ENCODE results near the gene PHC3. TPM values are rescaled to one million over a fixed set of nuclear protein-coding genes. Genes with fewer than 3 reads are reported as not detected.

Gene PHC3
- total RNA-seq, 1 donor = 36.9 TPM

GRCh38 chr3:170154569-170155143 is 26.9 kb downstream of the PHC3 start:
- no peak overlapping the region for H2AFZ ChIP-seq (ENCODE audit: low read length)
- no peak for TF ChIP-seq CTCF (IDR thresholded peaks at IDR 0.05; ENCODE audit: extremely low read depth, low read depth, low read length)
- peak overlapping the region; percentile 20 for H3K4me2 ChIP-seq (ENCODE audit: insufficient read depth, low read length)
- DNase-seq (ENCODE audit: insufficient read length, low spot score, missing footprints) = peak; percentile 66
- peaks cover 79% of the 10 kb centered on the region for H3K79me2 ChIP-seq (ENCODE audit: insufficient read depth, low read length)
- H3K4me1 ChIP-seq (ENCODE audit: insufficient read depth, low read length) = peaks cover 19% of the 10 kb centered on the region
- peaks cover 19% of the 10 kb centered on the region for H4K20me1 ChIP-seq (ENCODE audit: insufficient read depth, low read length)
- H3K9me3 ChIP-seq (ENCODE audit: low read depth, low read length) = no peaks in the 10 kb centered on the region
- peak overlapping the region; percentile 14 for H3K27ac ChIP-seq (ENCODE audit: low read depth, low read length)
- H3K4me3 ChIP-seq (ENCODE audit: insufficient read depth, low read length) = no peak overlapping the region
- H3K27me3 ChIP-seq (ENCODE audit: insufficient read depth, low read length) = no peaks in the 10 kb centered on the region
- H3K36me3 ChIP-seq (ENCODE audit: insufficient read depth, low read length) = peaks cover 18% of the 10 kb centered on the region

- peaks cover 19% of the 10 kb centered on the region for H4K20me1 ChIP-seq (ENCODE audit: insufficient read depth, low read length)
- H3K27ac ChIP-seq (ENCODE audit: low read depth, low read length) = no peak overlapping the region
- no peak for TF ChIP-seq CTCF (IDR thresholded peaks at IDR 0.05; ENCODE audit: extremely low read depth, low read depth, low read length)
- no peaks in the 10 kb centered on the region for H3K9me3 ChIP-seq (ENCODE audit: low read depth, low read length)
- H3K4me3 ChIP-seq (ENCODE audit: insufficient read depth, low read length) = no peak overlapping the region
- H3K4me1 ChIP-seq (ENCODE audit: insufficient read depth, low read length) = peaks cover 19% of the 10 kb centered on the region
- no peaks in the 10 kb centered on the region for H3K27me3 ChIP-seq (ENCODE audit: insufficient read depth, low read length)
- H2AFZ ChIP-seq (ENCODE audit: low read length) = no peak overlapping the region
- peaks cover 20% of the 10 kb centered on the region for H3K36me3 ChIP-seq (ENCODE audit: insufficient read depth, low read length)
- DNase-seq (ENCODE audit: insufficient read length, low spot score, missing footprints) = peak; percentile 32
- H3K79me2 ChIP-seq (ENCODE audit: insufficient read depth, low read length) = peaks cover 79% of the 10 kb centered on the region
- H3K4me2 ChIP-seq (ENCODE audit: insufficient read depth, low read length) = peak overlapping the region; percentile 20
Measured at GRCh38 chr3:170154084-170154483, 27.4 kb downstream of the PHC3 start.

GRCh38 chr3:170151536-170151935 is 30.0 kb downstream of the PHC3 start:
- peaks cover 71% of the 10 kb centered on the region for H3K79me2 ChIP-seq (ENCODE audit: insufficient read depth, low read length)
- no peaks in the 10 kb centered on the region for H3K27me3 ChIP-seq (ENCODE audit: insufficient read depth, low read length)
- peaks cover 26% of the 10 kb centered on the region for H3K36me3 ChIP-seq (ENCODE audit: insufficient read depth, low read length)
- H3K9me3 ChIP-seq (ENCODE audit: low read depth, low read length) = no peaks in the 10 kb centered on the region
- no peak overlapping the region for H3K27ac ChIP-seq (ENCODE audit: low read depth, low read length)
- DNase-seq (ENCODE audit: insufficient read length, low spot score, missing footprints) = no peak
- H4K20me1 ChIP-seq (ENCODE audit: insufficient read depth, low read length) = peaks cover 21% of the 10 kb centered on the region
- peaks cover 19% of the 10 kb centered on the region for H3K4me1 ChIP-seq (ENCODE audit: insufficient read depth, low read length)
- H3K4me2 ChIP-seq (ENCODE audit: insufficient read depth, low read length) = no peak overlapping the region
- H3K4me3 ChIP-seq (ENCODE audit: insufficient read depth, low read length) = no peak overlapping the region
- TF ChIP-seq CTCF (IDR thresholded peaks at IDR 0.05; ENCODE audit: extremely low read depth, low read depth, low read length) = no peak
- no peak overlapping the region for H2AFZ ChIP-seq (ENCODE audit: low read length)

GRCh38 chr3:170149016-170149415 is 32.5 kb downstream of the PHC3 start:
- DNase-seq (ENCODE audit: insufficient read length, low spot score, missing footprints) = no peak
- no peaks in the 10 kb centered on the region for H3K9me3 ChIP-seq (ENCODE audit: low read depth, low read length)
- H3K4me3 ChIP-seq (ENCODE audit: insufficient read depth, low read length) = no peak overlapping the region
- peaks cover 7% of the 10 kb centered on the region for H3K4me1 ChIP-seq (ENCODE audit: insufficient read depth, low read length)
- H3K4me2 ChIP-seq (ENCODE audit: insufficient read depth, low read length) = no peak overlapping the region
- H3K79me2 ChIP-seq (ENCODE audit: insufficient read depth, low read length) = peaks cover 63% of the 10 kb centered on the region
- no peak overlapping the region for H3K27ac ChIP-seq (ENCODE audit: low read depth, low read length)
- H3K27me3 ChIP-seq (ENCODE audit: insufficient read depth, low read length) = no peaks in the 10 kb centered on the region
- TF ChIP-seq CTCF (IDR thresholded peaks at IDR 0.05; ENCODE audit: extremely low read depth, low read depth, low read length) = no peak
- peaks cover 36% of the 10 kb centered on the region for H3K36me3 ChIP-seq (ENCODE audit: insufficient read depth, low read length)
- H4K20me1 ChIP-seq (ENCODE audit: insufficient read depth, low read length) = peaks cover 13% of the 10 kb centered on the region
- H2AFZ ChIP-seq (ENCODE audit: low read length) = no peak overlapping the region
